Stimulated activated CD4-positive, alpha-beta T cell treated with anti-CD3 and anti-CD28 coated beads, TNF-alpha, amount 100 ng/mL, for 48 hours (primary cell): ENCODE data around the gene MED27.
"Not testable (repeated sequence)": the region's sequence is repeated elsewhere in the genome, so short reads cannot be mapped to it uniquely, and the experiment has no call there.

Source experiments
- DNase-seq, 3 donors: peaks; one replicate each; pipeline ENCODE4 v3.0.0-alpha.2; 2020; ENCODE audit warnings: low read depth in 3 of 3

The MED27 gene

DNA sequence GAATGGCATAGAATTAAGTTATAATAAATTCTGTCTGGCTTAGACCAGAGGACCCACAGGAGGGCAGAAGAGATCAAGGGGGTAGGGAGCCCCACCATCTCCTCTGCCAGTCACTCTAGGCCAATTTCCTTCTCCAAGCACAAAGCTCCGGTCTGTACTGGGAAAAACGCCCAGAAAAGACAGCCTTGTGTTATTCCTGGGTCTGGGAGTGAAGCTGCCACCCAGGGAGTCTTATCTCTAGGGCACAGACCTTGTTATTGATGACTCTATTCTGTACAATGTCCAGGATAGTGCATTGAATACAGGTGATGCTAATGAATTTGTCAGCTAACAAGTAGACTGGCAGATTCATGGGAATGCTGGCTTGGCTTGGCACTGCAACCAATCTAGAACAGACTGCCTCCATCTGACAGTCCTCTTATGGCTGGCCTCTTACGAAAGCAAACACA, 60.7 kb downstream of the MED27 start:
- no peak for DNase-seq

DNA sequence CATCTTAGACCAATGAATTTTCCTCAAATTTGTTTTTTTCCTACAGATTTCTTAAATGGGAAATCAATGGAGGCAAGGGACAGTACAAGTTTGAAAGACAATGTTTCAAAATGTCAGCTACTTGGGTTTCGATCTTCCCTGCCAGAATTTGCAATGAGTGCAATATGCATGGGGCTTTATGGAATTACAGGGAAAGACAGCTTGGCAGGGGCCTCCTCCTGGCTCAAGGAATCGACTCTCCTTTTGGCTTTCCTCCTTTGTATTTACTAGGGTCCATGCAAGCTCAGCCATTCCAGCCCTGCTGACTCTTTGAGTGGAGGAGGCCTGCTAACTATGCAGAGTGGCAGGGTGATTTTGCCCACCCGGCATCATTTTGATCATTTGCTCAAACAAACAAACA, 63.2 kb downstream of the MED27 start:
- DNase-seq, result no peak

DNA sequence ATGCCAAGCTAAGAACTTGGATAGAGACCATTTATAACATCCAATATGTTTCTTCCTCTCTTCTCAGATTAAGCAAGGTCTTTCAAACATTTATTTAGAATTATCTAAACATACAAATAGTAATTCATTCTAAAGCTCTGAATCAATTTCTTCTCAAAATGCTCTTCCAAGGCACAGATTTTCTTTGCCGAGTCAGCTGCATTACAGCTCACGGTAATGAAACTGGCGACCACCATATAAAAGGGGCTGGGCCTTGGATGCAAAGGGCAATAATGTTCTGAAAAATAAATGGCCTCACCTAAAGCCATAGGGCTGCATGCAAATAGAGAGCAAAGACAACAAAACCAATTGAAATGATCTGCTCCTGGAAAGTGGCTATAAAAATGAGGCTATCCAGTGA, 63.8 kb downstream of the MED27 start:
- DNase-seq, result no peak

DNA sequence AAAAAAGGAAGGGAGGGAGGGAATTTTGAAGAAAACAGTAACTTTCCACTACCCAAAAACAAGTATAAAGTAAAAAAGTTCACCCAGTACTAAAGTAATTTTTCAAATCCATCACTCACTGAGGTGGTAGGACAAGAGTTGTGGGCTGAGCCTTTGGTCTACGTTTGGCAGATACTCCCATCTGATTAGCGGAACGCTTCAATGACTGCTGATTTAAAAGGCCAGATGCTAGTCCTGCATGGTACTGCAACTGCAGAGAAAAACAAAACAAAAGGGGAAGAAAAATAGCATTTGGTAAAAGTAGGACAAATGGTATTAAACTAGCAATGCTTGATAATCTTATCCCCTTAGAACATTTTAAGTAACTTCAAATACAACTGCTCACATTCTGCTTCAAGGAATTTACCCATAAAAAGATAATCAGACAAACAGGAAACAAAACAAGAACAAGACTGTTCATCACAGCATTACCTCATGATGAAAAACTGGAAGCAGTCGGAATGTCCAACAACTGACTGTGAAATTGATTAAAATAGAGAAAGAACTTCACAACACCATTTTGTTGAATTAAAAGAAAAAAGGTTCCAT, 65.4 kb downstream of the MED27 start:
- DNase-seq, result no peak

DNA sequence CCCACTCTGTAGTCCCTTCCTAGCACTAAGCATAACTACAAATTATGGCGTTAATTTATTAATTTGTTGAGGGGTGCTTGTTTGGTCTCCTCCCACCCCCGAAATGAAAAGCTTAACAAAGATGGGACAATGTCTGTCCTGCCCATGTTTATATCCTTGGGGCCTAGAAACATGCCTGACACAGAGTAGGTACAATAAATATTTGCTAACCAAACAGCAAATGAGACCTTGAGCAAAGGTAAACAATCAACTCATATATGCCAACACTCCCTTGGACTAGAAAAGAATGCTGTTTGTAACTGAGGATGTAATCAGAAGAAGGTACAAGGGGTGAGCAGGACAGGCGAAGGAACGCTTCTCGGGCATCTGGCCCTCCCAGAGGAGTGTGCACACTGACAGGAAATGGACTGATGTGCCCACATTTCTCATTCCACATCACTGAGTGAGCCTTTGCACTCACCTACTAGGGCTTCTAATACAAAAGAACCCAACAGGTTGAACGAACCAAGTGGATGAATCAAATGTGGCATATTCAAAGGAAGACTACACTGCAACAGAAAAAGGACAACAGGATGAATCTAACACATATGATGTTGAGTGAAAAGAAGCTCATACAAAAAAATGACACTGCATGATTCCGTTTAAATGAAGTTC, 66.8 kb downstream of the MED27 start:
- no peak for DNase-seq

DNA sequence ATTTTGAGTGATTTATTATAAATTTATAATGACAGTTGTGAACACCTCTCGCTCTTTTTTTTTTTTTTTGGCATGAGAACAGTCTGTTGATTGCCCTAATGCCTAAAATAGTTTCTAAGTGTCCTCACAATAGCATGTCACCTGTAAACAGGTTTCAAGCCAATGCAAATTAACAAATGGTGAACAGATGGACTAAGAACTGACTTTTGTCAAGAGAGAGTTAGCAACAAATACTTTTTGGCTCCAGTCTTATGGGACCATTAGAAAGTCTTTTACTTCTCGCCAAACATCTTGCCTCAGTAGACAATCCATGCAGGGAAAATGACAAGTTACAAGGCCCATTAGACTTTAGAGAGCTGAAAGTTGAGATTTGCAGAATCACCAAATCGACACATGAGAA, 67.8 kb downstream of the MED27 start:
- DNase-seq, result no peak

DNA sequence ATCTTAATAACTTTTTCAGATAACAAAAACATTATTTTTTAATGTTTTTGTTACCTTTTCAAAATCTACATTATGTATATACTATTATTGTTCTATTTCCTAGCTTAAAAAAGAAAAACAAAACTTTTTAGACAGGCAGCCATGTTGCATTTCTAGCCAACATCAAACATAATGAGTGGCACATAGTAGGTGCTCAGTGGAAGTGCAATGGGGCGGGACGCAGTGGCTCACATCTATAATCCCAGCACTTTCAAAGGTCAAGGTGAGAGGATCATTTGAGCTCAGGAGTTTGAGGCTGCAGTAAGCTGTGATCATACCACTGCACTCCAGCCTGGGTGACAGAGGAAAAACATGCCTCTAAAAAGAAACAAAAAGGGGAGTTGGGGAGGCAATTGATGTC, 68.4 kb downstream of the MED27 start:
- no peak for DNase-seq

DNA sequence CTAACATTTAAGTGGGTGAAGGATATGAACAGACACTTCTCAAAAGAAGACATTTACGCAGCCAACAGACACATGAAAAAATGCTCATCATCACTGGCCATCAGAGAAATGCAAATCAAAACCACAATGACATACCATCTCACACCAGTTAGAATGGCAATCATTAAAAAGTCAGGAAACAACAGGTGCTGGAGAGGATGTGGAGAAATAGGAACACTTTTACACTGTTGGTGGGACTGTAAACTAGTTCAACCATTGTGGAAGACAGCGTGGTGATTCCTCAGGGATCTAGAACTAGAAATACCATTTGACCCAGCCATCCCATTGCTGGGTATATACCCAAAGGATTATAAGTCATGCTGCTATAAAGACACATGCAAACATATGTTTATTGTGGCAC, 69.5 kb downstream of the MED27 start:
- not testable (repeated sequence) for DNase-seq

DNA sequence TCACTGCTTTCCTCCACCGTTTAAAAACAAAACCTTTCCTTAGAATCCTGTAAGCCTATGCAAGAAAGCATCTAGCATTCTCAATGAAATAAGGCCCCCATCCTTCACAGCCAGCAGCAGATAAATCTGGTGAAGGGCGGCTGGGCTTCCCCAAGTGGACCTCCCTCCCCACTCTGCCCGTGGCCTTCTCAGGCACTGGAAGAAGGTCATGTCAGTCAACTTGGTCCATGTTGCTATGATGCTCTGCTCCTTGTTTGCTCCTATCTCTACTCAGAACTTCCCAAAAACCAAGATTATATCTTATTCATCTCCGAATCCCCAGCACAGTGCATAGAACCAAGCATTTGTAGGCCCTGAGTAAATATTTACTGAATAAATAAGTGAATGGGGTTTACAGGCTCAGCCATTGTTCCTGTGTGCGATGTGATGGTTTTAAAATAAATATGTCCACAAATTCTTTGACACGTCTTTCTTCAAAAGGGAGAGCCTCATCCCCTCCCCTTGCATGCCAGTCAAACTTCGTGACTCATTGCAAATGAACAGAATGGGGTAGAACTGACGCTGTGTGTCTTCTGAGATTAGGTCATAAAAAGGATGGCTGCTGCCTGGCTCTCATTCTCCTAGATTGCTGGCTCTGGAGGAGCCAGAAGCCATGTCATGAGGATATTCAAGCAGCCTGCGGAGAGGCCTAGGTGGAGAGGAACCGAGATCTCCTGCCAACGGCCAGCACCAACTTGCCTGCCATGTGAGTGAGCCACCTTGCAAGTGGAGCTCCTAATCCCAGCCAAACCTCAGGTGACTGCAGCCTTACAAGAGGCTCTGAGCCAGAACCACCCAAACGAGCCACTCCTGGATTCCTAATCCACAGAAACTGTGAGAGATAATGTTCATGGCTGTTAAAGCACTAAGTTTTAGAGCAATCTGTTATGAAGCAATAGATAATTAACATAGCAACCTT, 70.5 kb downstream of the MED27 start:
- no peak for DNase-seq

DNA sequence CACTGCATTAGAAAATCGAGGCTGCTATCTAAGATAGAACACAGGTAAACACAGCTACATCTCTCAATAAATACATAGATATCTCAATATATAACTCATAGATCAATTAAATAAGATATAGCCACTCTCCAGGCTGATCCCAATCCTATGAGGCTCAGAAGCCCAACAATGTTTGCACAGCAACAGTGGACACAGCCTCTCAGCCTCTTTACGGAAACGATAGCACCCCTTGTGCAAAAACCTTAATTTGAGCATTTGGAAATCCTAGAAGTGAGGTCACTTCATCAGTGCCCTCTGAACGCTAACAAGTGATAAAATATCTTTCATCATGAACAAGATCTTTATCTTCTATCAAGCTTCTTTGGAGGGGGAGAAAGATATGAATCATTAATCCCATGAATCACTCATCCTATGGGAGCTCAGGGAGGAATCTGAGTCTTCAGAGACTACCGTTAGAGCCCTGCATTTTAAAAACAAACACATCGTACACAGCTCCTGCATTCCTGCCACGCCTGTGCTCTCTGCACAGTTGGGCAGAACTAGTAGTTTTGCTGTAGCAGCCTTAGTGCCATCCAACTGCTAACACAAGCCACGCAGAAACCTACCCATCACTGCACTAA, 71.4 kb downstream of the MED27 start:
- DNase-seq, result no peak

DNA sequence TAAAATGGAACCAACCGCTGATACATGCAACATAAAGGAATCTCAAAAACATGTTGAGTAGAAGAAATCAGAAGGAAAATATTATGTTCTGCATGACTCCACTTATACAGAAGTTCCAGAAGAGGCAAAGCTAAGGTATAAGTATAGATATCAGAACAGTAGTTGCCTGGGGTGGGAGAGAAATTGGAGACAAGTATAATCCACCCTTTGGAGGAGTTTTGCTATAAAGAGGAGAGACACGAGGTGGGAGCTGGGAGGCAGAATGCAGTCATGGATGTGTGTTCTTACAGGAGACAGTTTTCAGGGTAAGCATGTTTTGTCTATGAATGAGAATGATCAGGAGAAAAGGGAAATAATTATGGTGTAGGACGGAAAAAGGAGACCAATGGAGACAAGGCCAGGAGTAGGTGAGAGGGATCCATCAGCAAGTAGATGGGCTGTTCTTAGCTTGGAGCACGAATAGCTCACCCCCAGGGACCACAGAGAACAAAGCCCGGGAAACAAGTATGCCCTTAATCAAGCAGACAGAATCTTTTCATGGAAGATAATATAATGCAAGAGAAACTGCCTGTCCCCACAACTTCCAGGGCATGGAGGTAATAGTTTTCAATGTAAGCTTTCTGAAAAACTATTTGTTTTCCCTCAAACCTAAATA, 72.2 kb downstream of the MED27 start:
- DNase-seq, result no peak

DNA sequence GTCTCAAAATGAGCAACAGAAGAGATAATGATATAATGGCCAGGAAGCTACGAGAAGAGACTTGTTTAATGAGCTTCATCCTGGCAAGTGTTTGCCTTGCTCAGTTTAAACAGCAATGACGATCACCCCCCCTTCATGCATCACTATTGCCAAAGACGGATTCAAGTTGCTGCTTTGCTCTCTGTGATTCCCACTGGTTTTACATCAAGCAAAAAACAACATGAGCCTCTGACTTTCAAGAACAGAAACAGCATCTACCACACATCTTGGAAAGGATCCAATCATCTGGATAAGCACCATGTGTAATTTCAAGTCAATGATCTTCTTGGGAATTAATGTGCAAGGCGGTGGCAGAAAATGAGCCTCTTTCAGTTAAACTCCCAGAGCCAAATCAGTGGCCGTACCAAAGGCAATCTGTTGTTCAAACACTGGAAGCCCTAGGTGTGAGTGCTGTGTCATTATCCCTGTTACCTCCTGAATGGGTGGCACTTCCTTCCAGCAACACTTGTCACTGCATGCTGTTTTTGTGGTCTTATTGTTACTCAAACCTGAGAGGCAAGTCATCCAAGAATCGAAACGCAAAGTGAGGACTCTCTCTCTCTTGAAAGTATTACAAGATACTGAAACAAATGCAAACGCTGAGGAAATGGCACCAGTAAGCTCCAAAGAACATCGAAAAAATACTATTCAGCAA, 72.8 kb downstream of the MED27 start:
- peak; percentile 16 to 19 (median 19) for DNase-seq

DNA sequence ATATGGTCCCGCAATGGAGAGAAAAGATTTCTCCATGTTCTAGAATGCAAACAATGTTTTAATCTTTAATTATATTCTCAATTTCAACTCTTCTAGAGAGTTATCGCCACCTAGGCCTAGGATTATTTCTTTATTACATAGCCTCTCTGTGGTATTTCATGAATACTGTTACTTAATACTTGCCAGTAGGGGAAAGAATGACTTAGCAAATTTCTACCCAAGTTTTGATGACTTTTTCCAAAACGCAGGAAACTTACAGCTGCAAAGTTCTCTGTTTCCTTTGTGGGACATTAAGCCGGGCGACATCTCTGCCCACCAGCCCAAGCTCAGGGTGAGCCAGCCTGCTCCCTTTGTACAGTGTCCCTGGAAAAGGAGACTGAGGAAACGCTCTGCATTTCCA, 73.8 kb downstream of the MED27 start:
- no peak for DNase-seq

DNA sequence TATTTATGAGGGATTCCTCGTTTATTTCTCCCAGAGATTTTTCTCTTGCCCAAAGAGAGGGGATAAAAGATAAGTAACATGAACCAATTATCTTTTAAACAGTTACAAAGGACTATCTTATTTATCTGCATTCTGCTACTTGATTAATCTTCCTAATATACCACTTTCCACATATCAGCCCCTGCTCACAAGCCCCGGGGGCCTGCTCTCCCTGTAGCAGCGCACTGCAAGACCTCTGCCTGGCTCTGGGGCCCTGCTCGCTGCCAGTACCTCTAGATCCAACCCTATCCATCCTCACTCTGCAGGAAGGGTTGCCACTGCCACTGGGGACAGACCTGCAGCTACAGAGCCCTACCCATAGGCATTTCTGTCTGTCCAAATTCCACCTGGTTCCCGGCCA, 75.3 kb downstream of the MED27 start:
- DNase-seq, result no peak

DNA sequence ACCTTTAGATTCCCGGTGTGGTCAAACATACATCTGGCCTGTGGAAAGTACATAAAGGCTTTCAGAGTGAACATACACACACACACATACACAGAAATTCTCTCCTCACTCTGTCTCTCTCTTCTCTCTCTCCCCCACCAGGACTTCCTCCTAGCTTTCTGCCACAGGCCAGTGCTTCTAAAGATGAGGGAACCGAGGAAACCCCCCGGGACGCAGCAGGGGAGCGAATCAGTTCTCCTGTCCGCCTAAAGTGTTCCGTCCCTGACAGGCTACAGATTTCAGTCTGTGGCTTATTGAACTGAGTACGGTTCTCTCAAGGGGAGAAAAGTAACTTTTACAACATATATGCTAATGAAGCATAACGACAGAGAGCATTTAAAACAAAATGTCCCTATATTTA, 75.8 kb downstream of the MED27 start:
- no peak for DNase-seq

DNA sequence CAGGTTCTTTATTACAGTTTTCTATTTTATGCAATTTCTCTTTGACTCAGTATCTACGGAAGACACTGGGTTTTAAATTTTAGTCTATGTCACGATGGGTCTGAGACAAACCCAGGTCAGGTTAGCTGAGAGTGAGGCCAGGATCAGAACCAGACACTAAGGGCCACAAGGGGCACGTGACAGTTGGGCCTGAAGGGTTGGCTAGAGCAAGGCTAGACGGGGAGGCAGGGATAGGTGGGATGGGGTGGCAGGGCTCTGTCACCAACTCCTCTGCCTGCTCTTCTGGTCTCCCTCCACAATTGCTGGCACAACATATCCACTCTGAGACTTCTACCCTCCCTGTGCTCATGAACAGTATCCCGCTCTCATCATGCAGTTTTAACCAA, 76.4 kb downstream of the MED27 start:
- DNase-seq, result no peak

DNA sequence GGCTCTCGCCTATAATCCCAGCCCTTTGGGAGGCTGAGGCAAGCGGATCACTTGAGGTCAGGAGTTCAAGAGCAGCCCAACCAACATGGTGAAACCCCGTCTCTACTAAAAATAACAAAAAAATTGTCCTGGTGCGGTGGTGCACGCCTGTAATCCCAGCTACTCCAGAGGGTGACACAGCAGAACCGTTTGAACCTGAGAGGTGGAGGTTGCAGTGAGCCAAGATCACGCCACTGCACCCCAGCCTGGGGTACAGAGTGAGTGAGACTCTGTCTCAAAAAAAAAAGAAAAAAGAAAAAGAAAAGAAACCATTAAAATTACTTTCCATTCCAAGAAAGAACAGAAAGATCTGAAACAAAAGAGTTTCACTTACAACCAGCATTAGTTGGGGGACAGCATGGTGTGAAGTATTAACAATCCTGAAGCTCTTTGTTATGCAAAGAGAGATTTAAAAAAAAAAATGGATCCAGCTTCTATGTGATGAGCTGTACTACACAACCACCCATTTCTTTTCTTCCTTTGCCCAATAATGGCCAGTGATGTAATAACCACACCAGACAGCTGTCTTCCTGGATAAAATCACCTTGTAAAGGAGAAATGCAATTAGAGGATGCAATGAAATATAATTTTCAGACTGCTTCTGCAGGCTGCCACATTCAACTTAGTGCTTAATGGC, 76.9 kb downstream of the MED27 start:
- no peak for DNase-seq

DNA sequence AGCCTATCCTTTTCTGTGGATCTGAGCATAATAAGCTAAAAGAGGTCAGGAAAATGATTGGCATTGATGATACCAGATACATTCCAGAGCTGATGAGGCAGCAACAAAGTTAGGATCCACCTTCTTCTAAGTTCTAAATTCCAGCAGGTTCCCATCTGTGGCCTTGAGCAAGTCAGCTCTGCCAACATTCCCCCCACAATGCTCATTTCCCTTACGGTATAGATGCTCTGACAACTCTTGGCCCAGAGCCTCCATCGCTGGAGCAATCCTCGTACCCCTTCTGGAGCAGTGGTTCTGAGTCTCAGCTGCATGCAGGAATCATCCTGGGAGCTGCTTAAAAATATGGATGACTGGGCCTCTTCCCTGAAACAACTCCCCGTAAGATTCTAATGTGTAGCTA, 78.1 kb downstream of the MED27 start:
- no peak for DNase-seq

DNA sequence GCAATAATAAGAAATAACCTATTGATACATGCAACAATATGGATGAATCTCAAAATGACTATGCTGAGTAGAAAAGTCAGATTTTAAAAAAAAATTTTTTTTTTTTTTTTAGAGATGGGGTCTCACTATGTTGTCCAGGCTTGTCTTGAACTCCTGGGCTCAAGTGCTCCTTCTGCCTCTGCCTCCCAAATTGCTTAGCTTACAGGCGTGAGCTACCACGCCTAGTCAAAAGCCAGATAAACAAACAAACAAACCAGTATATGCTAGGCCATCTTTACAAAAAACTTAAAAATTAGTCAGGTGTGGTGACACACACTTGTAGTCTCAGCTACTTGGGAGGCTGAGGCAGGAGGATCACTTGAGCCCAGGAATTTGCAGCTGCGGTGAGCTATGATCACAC, 79.0 kb downstream of the MED27 start:
- no peak for DNase-seq

DNA sequence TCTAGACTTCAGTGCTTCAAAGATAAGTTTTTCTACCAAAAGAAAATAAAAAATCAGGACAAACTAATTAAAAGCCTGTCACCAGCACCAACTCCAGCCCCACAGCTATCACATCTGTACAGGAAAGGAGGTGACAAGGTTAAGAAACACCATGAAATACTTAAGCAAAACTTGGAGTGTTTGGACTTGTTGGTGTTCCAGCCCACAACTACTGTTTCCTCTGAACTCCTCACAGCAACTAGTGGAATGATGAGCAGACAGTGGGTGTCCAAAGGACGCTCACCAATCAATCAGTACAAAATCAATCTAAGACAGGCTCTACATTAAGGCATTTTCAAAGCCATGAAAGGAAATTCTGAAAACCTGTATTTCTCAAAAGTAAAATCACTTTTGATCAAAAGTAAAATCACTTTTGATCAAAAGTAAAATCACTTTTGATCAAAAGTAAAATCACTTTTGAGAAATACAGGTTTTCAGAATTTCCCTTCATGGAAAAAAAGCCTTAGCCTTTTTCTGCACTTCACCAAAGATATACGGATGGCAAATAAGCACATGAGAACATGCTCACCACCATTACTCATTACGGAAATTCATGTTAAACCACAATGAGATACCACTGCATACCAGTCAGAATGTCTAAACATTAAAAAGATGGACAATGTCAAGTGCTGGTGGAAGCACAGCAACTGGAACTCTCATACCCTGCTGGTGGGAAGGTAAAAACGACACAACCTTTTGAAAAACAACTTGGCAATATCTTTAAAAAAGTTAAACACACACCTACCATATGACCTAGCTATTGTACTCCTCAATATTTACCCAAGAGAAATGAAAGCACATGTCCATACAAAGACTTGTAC, 79.7 kb downstream of the MED27 start:
- no peak for DNase-seq
